ENCODE data around the gene DPYSL5.
"Not testable (repeated sequence)": the region's sequence is repeated elsewhere in the genome, so short reads cannot be mapped to it uniquely, and the experiment has no call there.

DPYSL5 gene

GRCh38 chr2:26901326-26902183 is 53.6 kb downstream of the DPYSL5 start:
- no peak for DNase-seq (ENCODE audit: low read depth)

- no peak for DNase-seq (ENCODE audit: low read depth)
These were observed 55.7 kb downstream of the DPYSL5 start for GRCh38 chr2:26903676-26904075.

- no peak for DNase-seq (ENCODE audit: low read depth)
These were observed 56.9 kb downstream of the DPYSL5 start for GRCh38 chr2:26904839-26905238.

DNA sequence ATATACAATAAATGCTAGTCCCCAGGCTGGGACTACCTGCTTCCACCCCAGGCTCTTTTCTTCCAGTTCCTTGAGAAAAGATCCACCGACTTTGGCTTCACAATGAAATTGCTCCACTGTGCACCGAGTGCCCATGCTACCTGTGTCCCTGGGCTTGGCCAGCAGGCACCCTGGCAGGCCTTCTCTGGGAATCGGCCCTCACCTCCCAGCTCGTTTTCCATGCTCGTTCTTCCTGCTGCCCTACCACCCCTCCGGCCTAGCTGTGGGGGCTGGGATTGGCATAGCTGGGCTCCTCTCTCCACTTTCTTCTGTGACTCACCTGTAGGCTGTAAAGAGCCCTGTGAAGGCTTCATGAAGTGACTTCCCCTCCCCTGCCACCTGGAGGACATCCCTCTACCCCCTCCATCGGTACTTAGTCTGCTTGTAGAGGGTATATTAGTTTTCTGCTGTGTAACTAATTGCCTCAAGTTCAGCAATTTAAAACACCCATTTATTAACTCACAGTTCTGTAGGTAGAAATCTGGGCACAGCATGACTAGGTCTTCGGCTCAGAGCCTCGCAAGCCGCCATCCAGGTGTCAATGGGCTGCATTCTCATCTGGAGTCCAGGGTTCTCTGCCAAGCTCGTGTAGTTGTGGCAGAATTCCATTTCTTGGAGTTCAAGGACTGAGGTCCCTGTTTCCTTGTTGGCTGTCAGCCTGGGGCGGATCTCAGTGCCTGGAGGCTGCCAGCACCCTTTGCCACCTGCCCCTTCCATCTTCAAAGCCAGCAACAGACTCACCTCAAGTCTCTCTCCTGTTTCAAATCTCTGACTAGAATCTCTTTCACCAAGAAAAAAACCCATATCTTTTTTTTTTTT is 57.6 kb downstream of the DPYSL5 start:
- DNase-seq (ENCODE audit: low read depth): no peak

GRCh38 chr2:26907416-26907815 is 59.5 kb downstream of the DPYSL5 start:
- DNase-seq (ENCODE audit: low read depth): no peak

GRCh38 chr2:26910176-26910575 is 62.2 kb downstream of the DPYSL5 start:
- DNase-seq (ENCODE audit: low read depth): no peak

GRCh38 chr2:26911911-26912861 is 64.3 kb downstream of the DPYSL5 start:
- no peak for DNase-seq (ENCODE audit: low read depth)

- no peak for DNase-seq (ENCODE audit: low read depth)
These were observed 65.7 kb downstream of the DPYSL5 start for GRCh38 chr2:26913606-26913998.

- DNase-seq (ENCODE audit: low read depth): no peak
These were observed 66.2 kb downstream of the DPYSL5 start for GRCh38 chr2:26913999-26914658.

- no peak for DNase-seq (ENCODE audit: low read depth)
These were observed 66.9 kb downstream of the DPYSL5 start for GRCh38 chr2:26914659-26915310.

DNA sequence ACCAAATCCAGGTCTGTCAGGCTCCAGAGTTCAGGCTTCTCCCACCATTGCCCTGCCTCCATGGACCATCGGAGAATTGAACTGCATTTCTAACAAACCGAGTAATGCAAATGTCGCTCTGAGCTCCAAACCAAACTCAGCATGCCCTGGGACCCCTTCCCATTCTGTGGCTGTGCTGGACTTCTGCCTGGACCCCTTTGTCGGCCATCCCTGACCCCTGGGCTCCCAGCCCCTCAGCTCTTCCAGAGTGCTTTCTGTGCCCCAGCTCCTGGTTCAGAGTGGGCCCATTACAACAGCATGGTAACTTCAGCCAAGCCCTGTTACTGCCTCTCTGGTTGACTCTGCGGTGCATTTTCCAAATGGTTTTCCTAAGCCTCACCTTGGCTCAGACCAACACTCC is 67.4 kb downstream of the DPYSL5 start:
- no peak for DNase-seq (ENCODE audit: low read depth)

DNA sequence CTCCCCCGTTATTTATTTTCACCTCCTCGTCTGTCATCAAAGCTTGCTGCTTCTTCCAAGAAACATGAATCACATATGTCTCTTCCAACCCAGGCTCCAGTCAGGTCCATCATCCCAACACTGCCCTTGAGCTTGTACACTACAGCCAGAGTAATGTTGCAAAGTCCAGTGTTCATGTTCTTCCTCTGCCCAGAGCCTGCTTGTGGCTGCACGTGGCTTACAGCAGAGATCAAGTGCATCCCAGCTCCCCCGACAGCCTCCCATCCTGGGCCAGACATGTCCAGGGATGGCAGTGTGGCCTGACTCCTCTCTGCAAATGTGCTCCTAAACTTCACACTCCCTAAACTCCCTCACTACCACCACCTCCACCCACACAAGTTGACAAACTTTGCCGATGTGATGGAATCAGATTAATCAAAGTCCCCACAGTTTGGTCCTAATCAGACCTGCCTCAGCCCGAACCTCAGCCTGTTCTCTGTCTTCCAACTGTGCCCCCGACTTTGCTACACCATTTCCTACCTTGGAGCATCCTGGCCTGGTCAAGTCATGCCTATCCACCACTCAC is 68.3 kb downstream of the DPYSL5 start:
- no peak for DNase-seq (ENCODE audit: low read depth)

GRCh38 chr2:26917135-26917836 is 69.4 kb downstream of the DPYSL5 start:
- no peak for DNase-seq (ENCODE audit: low read depth)

DNA sequence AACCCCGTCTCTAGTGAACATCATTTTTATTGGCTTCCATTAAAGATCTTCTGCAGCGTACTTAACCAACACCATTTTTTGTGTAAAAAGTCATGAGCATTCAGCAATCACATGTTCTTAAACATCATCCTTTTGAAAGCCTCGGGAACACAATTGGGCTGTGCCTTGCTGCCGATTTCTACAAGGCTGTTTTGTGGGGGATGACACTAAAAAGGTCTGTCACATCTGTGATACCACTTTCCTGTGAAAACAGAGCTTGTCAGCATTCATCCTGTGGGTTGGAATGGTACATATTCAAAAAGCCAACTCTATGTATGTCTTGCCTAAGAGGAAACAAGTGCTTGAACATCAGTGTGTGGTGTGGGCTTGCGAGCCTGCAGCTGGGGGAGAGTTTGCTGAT is 73.4 kb downstream of the DPYSL5 start:
- no peak for DNase-seq (ENCODE audit: low read depth)

DNA sequence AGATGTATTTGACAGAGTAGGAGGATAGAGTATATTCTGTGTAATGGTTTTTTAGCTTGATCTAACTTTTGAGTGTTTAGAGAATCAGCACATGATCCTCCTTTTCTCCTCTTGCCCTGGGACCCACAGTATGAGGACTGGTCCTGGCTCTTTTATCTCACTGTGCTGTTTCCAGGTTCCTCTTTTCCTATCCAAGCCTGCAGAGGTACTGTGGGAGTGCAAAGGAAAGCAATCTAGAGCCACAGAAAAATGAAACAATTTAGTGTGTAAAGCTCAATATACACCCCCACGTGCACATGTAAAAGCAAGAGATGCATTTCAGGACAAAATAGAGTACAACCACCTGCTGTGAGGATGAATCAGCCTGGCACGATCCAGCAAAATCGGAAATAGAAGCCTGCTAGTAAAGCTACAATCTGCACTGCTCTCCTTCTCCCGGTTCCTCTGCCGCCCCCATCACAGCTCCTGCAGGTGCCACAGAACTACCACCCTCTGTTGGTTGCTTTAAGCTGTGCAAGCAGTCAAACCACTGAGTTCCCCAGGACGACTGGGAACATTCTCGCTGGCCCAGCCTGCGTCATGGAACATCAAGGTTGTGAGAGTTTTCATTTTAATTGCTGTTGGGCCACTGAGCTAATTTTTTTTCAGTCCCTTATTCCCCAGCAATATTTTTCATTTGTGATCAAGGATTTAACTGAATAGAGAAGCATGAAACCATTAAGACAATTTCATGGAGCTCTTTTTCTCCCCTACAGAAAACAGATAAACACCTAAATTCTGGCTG is 74.7 kb downstream of the DPYSL5 start:
- DNase-seq (ENCODE audit: low read depth): no peak

DNA sequence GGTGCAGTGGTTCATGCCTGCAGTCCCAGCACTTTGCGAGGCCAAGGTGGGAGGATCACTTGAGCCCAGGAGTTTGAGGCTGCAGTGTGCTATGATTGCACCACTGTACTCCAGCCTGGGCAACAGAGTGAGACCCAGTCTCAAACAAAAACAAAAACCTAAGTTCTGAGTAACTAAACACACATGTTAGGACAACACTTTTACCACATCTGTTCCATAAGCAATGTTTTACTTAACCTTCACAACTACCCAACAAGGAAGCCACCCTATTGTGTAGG is 75.2 kb downstream of the DPYSL5 start:
- DNase-seq (ENCODE audit: low read depth): not testable (repeated sequence)

GRCh38 chr2:26924731-26925099 is 76.8 kb downstream of the DPYSL5 start:
- DNase-seq (ENCODE audit: low read depth): no peak

DNA sequence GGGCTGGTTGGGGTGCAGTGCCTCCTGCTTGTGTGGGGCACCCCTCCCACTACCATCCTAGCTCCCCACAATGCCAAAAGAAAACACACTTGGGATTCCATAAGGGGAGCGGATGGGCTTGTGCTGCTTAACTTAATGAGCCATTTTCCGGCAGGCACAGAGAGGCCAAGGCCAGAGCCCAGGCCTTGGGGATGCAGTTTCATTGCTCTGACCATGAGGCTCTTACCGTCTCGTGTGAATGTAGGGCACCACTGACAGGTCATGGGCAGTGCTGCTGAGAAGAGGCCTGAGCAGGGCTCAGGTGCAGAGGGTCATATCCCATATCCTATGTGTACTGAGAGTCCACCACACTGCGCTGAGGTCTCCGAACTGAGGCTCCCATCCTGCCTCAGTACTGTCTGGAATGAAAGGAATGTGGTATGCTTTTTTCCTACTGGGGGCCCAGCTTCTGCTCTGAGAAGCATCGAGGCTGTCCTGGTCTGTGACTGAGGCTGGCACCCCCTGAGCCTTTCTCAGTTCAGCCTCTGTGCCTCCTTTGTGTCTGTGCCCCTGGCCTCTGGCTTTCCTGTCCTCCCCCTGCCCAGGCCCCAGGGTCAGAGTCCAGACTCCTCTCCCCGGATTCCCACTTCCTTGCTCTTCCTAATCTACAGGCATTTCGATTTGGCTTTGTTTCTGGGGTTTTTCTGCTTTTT is 77.3 kb downstream of the DPYSL5 start:
- DNase-seq (ENCODE audit: low read depth): no peak

GRCh38 chr2:26927221-26927620 is 79.3 kb downstream of the DPYSL5 start:
- no peak for DNase-seq (ENCODE audit: low read depth)
